Sigmoid colon (tissue), 7 donors: ENCODE measurements around the gene FILIP1L. TPM values are rescaled to one million over a fixed set of nuclear protein-coding genes. Genes with fewer than 3 reads are reported as not detected.

Experiments
- DNase-seq: peaks from one replicate; pipeline ENCODE4 v3.0.0-alpha.2; 2019
- H3K27ac ChIP-seq, 4 donors: fragments of 200-600 bp; sonication (generic); one replicate each; pipeline ENCODE4 v1.5.1; 2016 to 2019; ENCODE audit warnings: mild to moderate bottlenecking in 1 of 4
- H3K27me3 ChIP-seq, 3 donors: fragments of 200-600 bp; sonication (generic); one replicate each; pipeline ENCODE4 v1.5.1; 2019; ENCODE audit warnings: mild to moderate bottlenecking in 1 of 3
- H3K36me3 ChIP-seq, 4 donors: fragments of 200-600 bp; sonication (generic); one replicate each; pipeline ENCODE4 v1.5.1; 2016 to 2019
- H3K4me1 ChIP-seq, 4 donors: fragments of 200-600 bp; sonication (generic); one replicate each; pipeline ENCODE4 v1.5.1; 2017 to 2019
- H3K4me3 ChIP-seq, 4 donors: fragments of 200-600 bp; sonication (generic); one replicate each; pipeline ENCODE4 v1.5.1; 2017 to 2019; ENCODE audit warnings: mild to moderate bottlenecking in 2 of 4, moderate library complexity in 1 of 4
- H3K9me3 ChIP-seq, 4 donors: fragments of 200-600 bp in 3 of 4; sonication (generic) in 3 of 4; one replicate each; pipeline versions ENCODE4 v1.5.1 to v1.6.1; 2013 to 2019
- CTCF ChIP-seq, 4 experiments: fragments of 450-650 bp in 3 of 4; fragments of 200-600 bp in 1 of 4; IDR thresholded peaks; one replicate each; pipeline ENCODE4 v1.5.1; 2016 to 2019; ENCODE audit warnings: antibody characterized with exemption in 4 of 4, mild to moderate bottlenecking in 3 of 4, moderate library complexity in 2 of 4
- EP300 ChIP-seq, 4 donors: sonication (generic); formaldehyde crosslinking; IDR thresholded peaks; one replicate each; pipeline ENCODE4 v1.6.1; 2017; ENCODE audit warnings: antibody characterized with exemption in 4 of 4
- POLR2A ChIP-seq, 2 donors: fragments of 450-650 bp; IDR thresholded peaks; one replicate each; pipeline ENCODE4 v1.6.1; 2016; ENCODE audit warnings: antibody characterized with exemption in 2 of 2, mild to moderate bottlenecking in 2 of 2, moderate library complexity in 2 of 2
- POLR2AphosphoS5 ChIP-seq, 4 donors: sonication (generic); formaldehyde crosslinking; IDR thresholded peaks; one replicate each; pipeline ENCODE4 v1.6.1; 2017; ENCODE audit warnings: antibody characterized with exemption in 4 of 4
- WGBS, 2 donors: extraction: QIAGEN DNeasy Blood & Tissue Kit; methylation state at CpG; one replicate each; pipeline ENCODE4 v1.1.7; 2013; 5-methylcytosine and 5-hydroxymethylcytosine counted together
- intact Hi-C: fragments of 100-400 bp; cut with DNase I; formaldehyde crosslinking; loops from one replicate; pipeline ENCODE4 v1.15.1; 2023
- polyA plus RNA-seq, 3 donors: library from polyadenylated mRNA; stranded (reverse); fragments of 200-250 nt; gene quantifications; one replicate each; pipeline ENCODE4 v1.2.3, GENCODE V29; 2013
- total RNA-seq, 4 donors: library from RNA; depleted of rRNA; stranded (reverse); fragments of >200 nt; gene quantifications; one replicate each; pipeline ENCODE4 v1.1.0, GENCODE V29; 2016
- donor health status: healthy with polysubstance abuse.
- donor health status: Bipolar disorder and iron deficiency.
- donor health status: healthy.

FILIP1L gene
- total and polyA plus RNA-seq, 7 donors: 6.0 to 93.3 (median 42.5) TPM

DNA sequence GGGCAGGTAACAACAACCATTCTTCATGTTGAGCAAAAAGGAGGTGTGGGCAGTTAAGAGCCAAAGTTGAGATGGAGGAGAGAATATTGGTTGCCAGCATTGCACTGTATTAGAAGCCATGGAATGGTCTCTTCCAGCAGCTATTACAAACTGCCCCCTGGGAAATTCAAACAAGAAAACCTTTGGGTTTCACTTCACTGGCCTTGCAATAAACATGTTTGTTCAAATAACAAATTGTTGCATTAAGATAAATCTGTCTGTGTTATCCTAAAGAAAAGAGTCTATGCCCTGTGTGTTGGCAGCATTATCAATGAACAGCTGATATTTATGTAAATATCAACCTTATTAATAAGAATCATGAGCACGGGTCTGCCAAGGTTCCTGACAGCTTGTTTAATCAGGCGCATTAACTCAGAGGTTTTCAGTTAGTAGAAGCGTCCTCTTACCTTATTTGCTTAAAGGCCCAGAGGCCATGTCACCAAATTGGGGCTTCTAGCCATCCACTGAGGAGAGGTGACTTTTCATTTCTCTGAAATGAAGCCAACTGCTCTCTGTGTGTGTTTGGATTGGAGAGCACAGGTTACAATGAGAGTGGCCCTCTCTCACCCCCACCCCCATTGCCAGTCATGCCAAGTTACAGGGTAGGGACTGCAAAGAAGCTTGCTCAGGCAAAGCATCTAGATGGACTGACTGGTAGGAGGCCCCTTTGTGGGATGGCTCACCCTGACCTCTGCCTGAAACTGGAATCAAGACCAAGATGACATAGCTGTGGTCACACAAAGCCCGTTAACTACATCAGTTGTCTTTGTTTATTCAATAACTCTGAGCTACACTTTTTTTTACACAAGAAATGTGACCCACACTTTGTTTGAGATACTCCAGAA lies 10.5 kb downstream of the FILIP1L start:
- Histone ChIP-seq H3K4me3 (no peak overlapping the region), H3K9me3 (no peaks in the 10 kb centered on the region), H3K4me1 (peaks cover 0 to 63% (median 52%) of the 10 kb centered on the region in 4 donors), H3K36me3 (no peaks in the 10 kb centered on the region), H3K27me3 (no peaks in the 10 kb centered on the region), H3K27ac (peak overlapping the region; percentile 30 to 67 (median 36))
- intact Hi-C loops: no loop called here
- no peak for DNase-seq
- 78 to 82% methylated on average over 4 of the region's 4 CpGs for WGBS, 2 donors
- TF ChIP-seq POLR2AphosphoS5 (IDR thresholded peaks at IDR 0.05) (peak in 1 of 4 donors; percentile 7), EP300 (IDR thresholded peaks at IDR 0.05) (no peak)

DNA sequence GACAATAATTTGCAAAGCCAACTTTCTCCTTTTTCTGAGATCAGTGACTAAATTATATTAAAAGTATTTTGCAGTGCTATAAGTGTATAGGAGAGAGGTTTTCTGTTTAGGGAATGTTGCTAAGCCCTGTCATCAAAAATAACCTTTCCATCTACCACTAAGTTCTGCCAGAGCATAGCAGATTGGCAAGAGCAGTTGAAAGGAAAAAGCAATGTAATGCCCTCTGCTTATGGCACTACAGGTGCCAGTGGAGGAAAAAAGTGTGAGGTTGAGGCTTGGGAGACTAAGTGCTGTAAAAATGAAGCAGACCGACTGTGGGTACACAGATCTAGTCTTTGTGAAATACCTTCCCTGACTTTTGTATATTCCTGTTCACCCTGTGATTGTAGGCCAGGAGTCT lies 11.5 kb downstream of the FILIP1L start:
- TF ChIP-seq POLR2A (IDR thresholded peaks at IDR 0.05) (no peak), EP300 (IDR thresholded peaks at IDR 0.05) (no peak), POLR2AphosphoS5 (IDR thresholded peaks at IDR 0.05) (no peak), CTCF (IDR thresholded peaks at IDR 0.05) (no peak)
- Histone ChIP-seq H3K27ac (peak overlapping the region in 2 of 4 donors; percentile 40 to 67), H3K27me3 (no peaks in the 10 kb centered on the region), H3K9me3 (no peaks in the 10 kb centered on the region), H3K4me3 (no peak overlapping the region), H3K4me1 (peaks cover 0 to 63% (median 54%) of the 10 kb centered on the region in 4 donors), H3K36me3 (no peaks in the 10 kb centered on the region)
- DNase-seq: no peak
- WGBS, 2 donors: 94 to 98% methylated on average over 1 of the region's 1 CpG
- intact Hi-C loops: no loop called here

GRCh38 chr3:100100425-100100824 lies 13.9 kb downstream of the FILIP1L start:
- peaks cover 0 to 44% (median 38%) of the 10 kb centered on the region in 4 donors for H3K4me1 ChIP-seq
- no peaks in the 10 kb centered on the region for H3K36me3 ChIP-seq
- 98 to 99% methylated on average over 2 of the region's 2 CpGs for WGBS, 2 donors
- no peak overlapping the region for H3K27ac ChIP-seq
- TF ChIP-seq EP300 (IDR thresholded peaks at IDR 0.05) (no peak), POLR2A (IDR thresholded peaks at IDR 0.05) (no peak)
- no peak overlapping the region for H3K4me3 ChIP-seq
- intact Hi-C loops: no loop called here
- H3K27me3 ChIP-seq: no peaks in the 10 kb centered on the region
- no peak for DNase-seq
- no peaks in the 10 kb centered on the region for H3K9me3 ChIP-seq

DNA sequence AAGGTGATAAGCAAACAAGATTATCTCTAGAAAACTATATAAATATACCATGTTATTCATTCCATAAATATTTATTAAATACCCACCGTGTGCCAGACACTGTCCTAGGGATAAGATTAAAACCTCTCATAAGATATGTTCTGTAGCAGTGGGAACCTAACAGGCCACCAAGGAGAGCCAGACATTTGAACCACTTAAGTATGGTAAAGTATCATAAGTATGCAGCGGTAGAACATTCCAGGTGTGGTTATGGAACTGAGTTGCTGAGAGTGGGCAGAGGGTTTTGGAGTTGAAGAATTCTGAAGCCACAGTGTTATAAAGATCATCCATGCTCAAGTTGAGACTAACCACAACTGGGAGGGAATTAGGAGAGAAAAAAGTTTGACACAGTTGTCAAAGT lies 14.7 kb downstream of the FILIP1L start:
- H3K4me3 ChIP-seq: no peak overlapping the region
- DNase-seq: no peak
- H3K27me3 ChIP-seq: no peaks in the 10 kb centered on the region
- intact Hi-C loops: no loop called here
- peak overlapping the region in 1 of 4 donors; percentile 62 for H3K27ac ChIP-seq
- no peaks in the 10 kb centered on the region for H3K9me3 ChIP-seq
- TF ChIP-seq EP300 (IDR thresholded peaks at IDR 0.05) (no peak), POLR2A (IDR thresholded peaks at IDR 0.05) (no peak), CTCF (IDR thresholded peaks at IDR 0.05) (no peak), POLR2AphosphoS5 (IDR thresholded peaks at IDR 0.05) (no peak)
- no peaks in the 10 kb centered on the region for H3K36me3 ChIP-seq
- H3K4me1 ChIP-seq: peaks cover 0 to 36% (median 30%) of the 10 kb centered on the region in 4 donors
- WGBS, 2 donors: 56 to 74% methylated on average over 2 of the region's 2 CpGs

- intact Hi-C loops: no loop called here
- H3K9me3 ChIP-seq: no peaks in the 10 kb centered on the region
- H3K27me3 ChIP-seq: no peaks in the 10 kb centered on the region
- no peak overlapping the region for H3K4me3 ChIP-seq
- TF ChIP-seq POLR2AphosphoS5 (IDR thresholded peaks at IDR 0.05): no peak
- DNase-seq: no peak
- no peaks in the 10 kb centered on the region for H3K36me3 ChIP-seq
- peaks cover 0 to 30% (median 21%) of the 10 kb centered on the region in 4 donors for H3K4me1 ChIP-seq
- H3K27ac ChIP-seq: peak overlapping the region in 3 of 4 donors; percentile 36 to 62 (median 57)
Observed at GRCh38 chr3:100098784-100099070, 15.6 kb downstream of the FILIP1L start.

- peaks cover 0 to 28% (median 18%) of the 10 kb centered on the region in 4 donors for H3K4me1 ChIP-seq
- no peak overlapping the region for H3K4me3 ChIP-seq
- no peaks in the 10 kb centered on the region for H3K9me3 ChIP-seq
- H3K27me3 ChIP-seq: no peaks in the 10 kb centered on the region
- H3K36me3 ChIP-seq: no peaks in the 10 kb centered on the region
- H3K27ac ChIP-seq: peak overlapping the region in 3 of 4 donors; percentile 36 to 62 (median 57)
- TF ChIP-seq POLR2A (IDR thresholded peaks at IDR 0.05): no peak
- TF ChIP-seq CTCF (IDR thresholded peaks at IDR 0.05): no peak
- no peak for TF ChIP-seq POLR2AphosphoS5 (IDR thresholded peaks at IDR 0.05)
- TF ChIP-seq EP300 (IDR thresholded peaks at IDR 0.05): no peak
- DNase-seq: no peak
- WGBS, 2 donors: 41 to 76% methylated on average over 6 of the region's 6 CpGs
- intact Hi-C loops: no loop called here
Observed at GRCh38 chr3:100097919-100098783, 16.1 kb downstream of the FILIP1L start.
